Suprapubic skin (tissue), 4 donors: Measurements from ENCODE around the gene TCHP.

Experiments used
- EP300 ChIP-seq: sonication (generic); formaldehyde crosslinking; IDR thresholded peaks from one replicate; pipeline ENCODE4 v1.6.1; 2017; ENCODE audit warnings: antibody characterized with exemption
- POLR2A ChIP-seq, 2 donors: fragments of 450-650 bp; IDR thresholded peaks; one replicate each; pipeline ENCODE4 v1.6.1; 2017; ENCODE audit warnings: antibody characterized with exemption in 2 of 2, mild to moderate bottlenecking in 2 of 2, moderate library complexity in 2 of 2
- POLR2AphosphoS5 ChIP-seq, 3 donors: sonication (generic); formaldehyde crosslinking; IDR thresholded peaks; one replicate each; pipeline ENCODE4 v1.6.1; 2017; ENCODE audit warnings: antibody characterized with exemption in 3 of 3
- TF ChIP-seq, protein P1 (sequence below), 2 donors: fragments of 200-600 bp in 1 of 2; fragments of 450-650 bp in 1 of 2; sonication (generic) in 1 of 2; IDR thresholded peaks; one replicate each; pipeline ENCODE4 v1.5.1; 2016 to 2019; ENCODE audit warnings: antibody characterized with exemption in 2 of 2, mild to moderate bottlenecking in 1 of 2, moderate library complexity in 1 of 2

- no peak for TF ChIP-seq POLR2AphosphoS5 (IDR thresholded peaks at IDR 0.05)
- TF ChIP-seq POLR2A (IDR thresholded peaks at IDR 0.05) = no peak
- TF ChIP-seq, protein P1, sequence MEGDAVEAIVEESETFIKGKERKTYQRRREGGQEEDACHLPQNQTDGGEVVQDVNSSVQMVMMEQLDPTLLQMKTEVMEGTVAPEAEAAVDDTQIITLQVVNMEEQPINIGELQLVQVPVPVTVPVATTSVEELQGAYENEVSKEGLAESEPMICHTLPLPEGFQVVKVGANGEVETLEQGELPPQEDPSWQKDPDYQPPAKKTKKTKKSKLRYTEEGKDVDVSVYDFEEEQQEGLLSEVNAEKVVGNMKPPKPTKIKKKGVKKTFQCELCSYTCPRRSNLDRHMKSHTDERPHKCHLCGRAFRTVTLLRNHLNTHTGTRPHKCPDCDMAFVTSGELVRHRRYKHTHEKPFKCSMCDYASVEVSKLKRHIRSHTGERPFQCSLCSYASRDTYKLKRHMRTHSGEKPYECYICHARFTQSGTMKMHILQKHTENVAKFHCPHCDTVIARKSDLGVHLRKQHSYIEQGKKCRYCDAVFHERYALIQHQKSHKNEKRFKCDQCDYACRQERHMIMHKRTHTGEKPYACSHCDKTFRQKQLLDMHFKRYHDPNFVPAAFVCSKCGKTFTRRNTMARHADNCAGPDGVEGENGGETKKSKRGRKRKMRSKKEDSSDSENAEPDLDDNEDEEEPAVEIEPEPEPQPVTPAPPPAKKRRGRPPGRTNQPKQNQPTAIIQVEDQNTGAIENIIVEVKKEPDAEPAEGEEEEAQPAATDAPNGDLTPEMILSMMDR (IDR thresholded peaks at IDR 0.05) = no peak
- TF ChIP-seq EP300 = no peak
Observed at GRCh38 chr12:109963743-109964429, 63.8 kb downstream of the TCHP start.
